Endothelial cell of umbilical vein (primary cell): ENCODE data around the gene RET.

Experiments used
- FOS ChIP-seq: IDR thresholded peaks from 2 replicates; pipeline ENCODE4 v1.6.1; 2011; ENCODE audit warnings: mild to moderate bottlenecking, low read length, moderate library complexity, borderline replicate concordance; ENCODE audit not compliant: insufficient read depth
- JUN ChIP-seq: IDR thresholded peaks from 2 replicates; pipeline ENCODE4 v1.6.1; 2011; ENCODE audit warnings: borderline replicate concordance, low read depth; ENCODE audit not compliant: insufficient read length, insufficient read depth
- POLR2A ChIP-seq: IDR thresholded peaks from 2 replicates; pipeline ENCODE4 v1.6.1; 2012; ENCODE audit warnings: low read depth, mild to moderate bottlenecking, control low read depth, low read length
- TF ChIP-seq, protein P1 (sequence below), 2 donors: IDR thresholded peaks; 1 replicate in 1 of 2; 2 replicates in 1 of 2; pipeline ENCODE4 v1.5.1; 2011; ENCODE audit warnings: low read length in 2 of 2, mild to moderate bottlenecking in 2 of 2, moderate library complexity in 2 of 2, control low read depth in 1 of 2, inconsistent platforms in 1 of 2, low read depth in 1 of 2; ENCODE audit not compliant: insufficient read depth in 1 of 2; ENCODE audit errors: extremely low read depth in 1 of 2

DNA sequence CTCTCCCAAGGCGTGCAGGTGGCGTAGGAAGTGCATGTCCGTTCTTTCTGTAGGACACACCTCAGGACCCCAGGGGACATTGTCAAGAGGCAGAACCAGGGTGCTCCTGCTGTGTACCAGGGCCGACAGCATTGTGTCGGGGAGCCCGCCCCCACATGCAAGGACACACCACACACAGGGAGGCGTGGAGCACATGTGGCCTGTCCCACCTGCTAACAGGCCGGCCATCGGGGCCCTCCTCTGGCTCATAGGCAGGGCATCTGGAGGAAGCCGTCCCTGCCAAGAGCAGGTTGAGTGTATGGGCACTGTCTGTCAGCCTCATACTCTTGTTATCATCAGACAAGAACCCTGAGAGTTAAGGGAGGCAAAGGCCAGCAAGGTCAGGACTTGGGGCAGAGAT, 12.7 kb downstream of the RET start:
- TF ChIP-seq POLR2A (no peak), FOS (no peak), JUN (no peak)
- TF ChIP-seq, protein P1, sequence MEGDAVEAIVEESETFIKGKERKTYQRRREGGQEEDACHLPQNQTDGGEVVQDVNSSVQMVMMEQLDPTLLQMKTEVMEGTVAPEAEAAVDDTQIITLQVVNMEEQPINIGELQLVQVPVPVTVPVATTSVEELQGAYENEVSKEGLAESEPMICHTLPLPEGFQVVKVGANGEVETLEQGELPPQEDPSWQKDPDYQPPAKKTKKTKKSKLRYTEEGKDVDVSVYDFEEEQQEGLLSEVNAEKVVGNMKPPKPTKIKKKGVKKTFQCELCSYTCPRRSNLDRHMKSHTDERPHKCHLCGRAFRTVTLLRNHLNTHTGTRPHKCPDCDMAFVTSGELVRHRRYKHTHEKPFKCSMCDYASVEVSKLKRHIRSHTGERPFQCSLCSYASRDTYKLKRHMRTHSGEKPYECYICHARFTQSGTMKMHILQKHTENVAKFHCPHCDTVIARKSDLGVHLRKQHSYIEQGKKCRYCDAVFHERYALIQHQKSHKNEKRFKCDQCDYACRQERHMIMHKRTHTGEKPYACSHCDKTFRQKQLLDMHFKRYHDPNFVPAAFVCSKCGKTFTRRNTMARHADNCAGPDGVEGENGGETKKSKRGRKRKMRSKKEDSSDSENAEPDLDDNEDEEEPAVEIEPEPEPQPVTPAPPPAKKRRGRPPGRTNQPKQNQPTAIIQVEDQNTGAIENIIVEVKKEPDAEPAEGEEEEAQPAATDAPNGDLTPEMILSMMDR (IDR thresholded peaks at IDR 0.05; ENCODE audit: extremely low read depth in 1 of 2, insufficient read depth in 1 of 2, low read depth in 1 of 2, low read length in 2 of 2): no peak
